Activated CD4-positive, CD25-positive, alpha-beta regulatory T cell (primary cell): ENCODE measurements around the gene ZNF501.
A peak's percentile ranks its signal among the peaks of the same experiment; 100 is the strongest.

Source experiments
- DNase-seq, 4 experiments: peaks; one replicate each; lab custom pipeline; 2025; lab: John Stamatoyannopoulos, UW

ZNF501 gene

GRCh38 chr3:44729384-44729910 lies at the start of gene ZNF501:
Gene ZNF501, plus strand, starts transcription at chr3:44729635. Its CDS starts 4,787 bp downstream, at chr3:44734422.
- DNase-seq: peak; percentile 60 to 77 (median 72)

- DNase-seq: no peak
Measured at GRCh38 chr3:44680921-44681455, 48.4 kb upstream of the ZNF501 start.

GRCh38 chr3:44682182-44682896 lies 47.1 kb upstream of the ZNF501 start:
- no peak for DNase-seq

- DNase-seq: peak in 3 of 4 experiments; percentile 9 to 36 (median 26)
Measured at GRCh38 chr3:44685128-44685800, 44.2 kb upstream of the ZNF501 start.

- DNase-seq: no peak
Measured at GRCh38 chr3:44687898-44688297, 41.5 kb upstream of the ZNF501 start.

GRCh38 chr3:44712455-44713075 lies 16.9 kb upstream of the ZNF501 start, which contains the start of gene ZNF502:
Gene ZNF502, plus strand, starts transcription at chr3:44712660. Its CDS starts 7,602 bp downstream, at chr3:44720262.
- DNase-seq: peak; percentile 5 to 43 (median 27)

- no peak for DNase-seq
Measured at GRCh38 chr3:44721231-44722102, 8.0 kb upstream of the ZNF501 start.

- DNase-seq: no peak
Measured at GRCh38 chr3:44722103-44722401, 7.4 kb upstream of the ZNF501 start.

- DNase-seq: no peak
Measured at GRCh38 chr3:44734646-44735168, 5.3 kb downstream of the ZNF501 start.

- no peak for DNase-seq
Measured at GRCh38 chr3:44761101-44761423, 31.6 kb downstream of the ZNF501 start.

- peak; percentile 93 to 97 (median 94) for DNase-seq
Measured at GRCh38 chr3:44761424-44762169, 32.2 kb downstream of the ZNF501 start, which contains the start of the genes KIAA1143 and KIF15. Gene KIAA1143, minus strand, starts transcription at chr3:44761619. Its CDS starts 17 bp downstream, at chr3:44761602. Gene KIF15, plus strand, starts transcription at chr3:44761794. Its CDS starts 72 bp downstream, at chr3:44761866.

GRCh38 chr3:44762170-44762677 lies 32.8 kb downstream of the ZNF501 start:
- no peak for DNase-seq

GRCh38 chr3:44762690-44763089 lies 33.3 kb downstream of the ZNF501 start:
- DNase-seq: no peak

GRCh38 chr3:44764248-44764647 lies 34.8 kb downstream of the ZNF501 start:
- DNase-seq: no peak

- no peak for DNase-seq
Measured at GRCh38 chr3:44771424-44772098, 42.1 kb downstream of the ZNF501 start.

- DNase-seq: no peak
Measured at GRCh38 chr3:44772099-44772442, 42.6 kb downstream of the ZNF501 start.

GRCh38 chr3:44782891-44783290 lies 53.5 kb downstream of the ZNF501 start:
- no peak for DNase-seq
